H1 (cell line): ENCODE measurements around the gene AQP12A.

Source experiments
- CTCF ChIP-seq, 3 experiments: IDR thresholded peaks; 1 replicate in 2 of 3; 2 replicates in 1 of 3; pipeline versions ENCODE4 v1.5.1 to v1.6.1; 2011; ENCODE audit warnings: low read length in 3 of 3, mild to moderate bottlenecking in 3 of 3, inconsistent platforms in 2 of 3, low read depth in 1 of 3, moderate library complexity in 1 of 3; ENCODE audit not compliant: insufficient read depth in 1 of 3; ENCODE audit errors: control extremely low read depth in 1 of 3
- EP300 ChIP-seq, 2 experiments: IDR thresholded peaks; 1 replicate in 1 of 2; 2 replicates in 1 of 2; pipeline ENCODE4 v1.6.1; 2011 to 2012; ENCODE audit warnings: low read depth in 2 of 2, low read length in 2 of 2, mild to moderate bottlenecking in 2 of 2, borderline replicate concordance in 1 of 2, inconsistent platforms in 1 of 2, moderate library complexity in 1 of 2
- MAX ChIP-seq: IDR thresholded peaks from 2 replicates; pipeline ENCODE4 v1.6.1; 2012; ENCODE audit warnings: inconsistent platforms
- PHF8 ChIP-seq: fragments of 200-600 bp; sonication (generic); conservative IDR thresholded peaks from 2 replicates; pipeline ENCODE4 v1.7.1; 2012; ENCODE audit warnings: low read depth, mild to moderate bottlenecking, inconsistent platforms, low read length, moderate library complexity
- TBP ChIP-seq: IDR thresholded peaks from 2 replicates; pipeline ENCODE4 v1.6.1; 2011; ENCODE audit warnings: low read depth, low read length, improper control_type of control experiment

GRCh38 chr2:240701736-240702639, 10.3 kb downstream of the AQP12A start:
- TF ChIP-seq CTCF (IDR thresholded peaks at IDR 0.05; ENCODE audit: control extremely low read depth in 1 of 3, insufficient read depth in 1 of 3, low read depth in 1 of 3, low read length in 3 of 3) (no peak), MAX (no peak), PHF8 (no peak), EP300 (IDR thresholded peaks at IDR 0.05; ENCODE audit: borderline replicate concordance in 1 of 2, low read depth in 2 of 2, low read length in 2 of 2) (no peak), TBP (no peak)
